Vagina (tissue), 2 donors: ENCODE results near the gene CDH13. TPM values are rescaled to one million over a fixed set of nuclear protein-coding genes. Genes with fewer than 3 reads are reported as not detected.

Experiments
- DNase-seq, 2 donors: peaks; one replicate each; pipeline ENCODE4 v3.0.0-alpha.2; 2017; ENCODE audit errors: extremely low spot score in 2 of 2
- H3K27ac ChIP-seq: fragments of 200-600 bp; sonication (generic); one replicate; pipeline ENCODE4 v1.5.1; 2019
- H3K27me3 ChIP-seq: fragments of 200-600 bp; sonication (generic); one replicate; pipeline ENCODE4 v1.5.1; 2019
- H3K36me3 ChIP-seq, 2 donors: fragments of 200-600 bp; sonication (generic); one replicate each; pipeline ENCODE4 v1.5.1; 2017 to 2019
- H3K4me1 ChIP-seq: fragments of 200-600 bp; sonication (generic); one replicate; pipeline ENCODE4 v1.5.1; 2019
- H3K4me3 ChIP-seq, 2 donors: fragments of 200-600 bp; sonication (generic); 1 replicate in 1 of 2; 2 replicates in 1 of 2; pipeline ENCODE4 v1.5.1; 2016 to 2019
- H3K9me3 ChIP-seq: fragments of 200-600 bp; sonication (generic); one replicate; pipeline ENCODE4 v1.5.1; 2019
- CTCF ChIP-seq, 3 experiments: fragments of 450-650 bp in 2 of 3; fragments of 200-600 bp in 1 of 3; sonication (generic) in 1 of 3; IDR thresholded peaks; one replicate each; pipeline ENCODE4 v1.5.1; 2017 to 2019; ENCODE audit warnings: antibody characterized with exemption in 3 of 3, mild to moderate bottlenecking in 2 of 3, moderate library complexity in 2 of 3
- POLR2A ChIP-seq, 2 donors: fragments of 450-650 bp; IDR thresholded peaks; one replicate each; pipeline ENCODE4 v1.6.1; 2017; ENCODE audit warnings: antibody characterized with exemption in 2 of 2, mild to moderate bottlenecking in 2 of 2, moderate library complexity in 2 of 2
- POLR2AphosphoS5 ChIP-seq, 2 donors: sonication (generic); formaldehyde crosslinking; IDR thresholded peaks; one replicate each; pipeline ENCODE4 v1.9.0; 2017; ENCODE audit warnings: antibody characterized with exemption in 2 of 2, mild to moderate bottlenecking in 2 of 2, low read depth in 1 of 2; ENCODE audit not compliant: insufficient read depth in 1 of 2
- intact Hi-C: fragments of 100-400 bp; cut with DNase I; formaldehyde crosslinking; loops from one replicate; pipeline ENCODE4 v1.15.1; 2023
- total RNA-seq: library from RNA; depleted of rRNA; stranded (reverse); fragments of >200 nt; gene quantifications from one replicate; pipeline ENCODE4 v1.2.3, GENCODE V29; 2016

CDH13 gene
- total RNA-seq, 1 donor from 2014 or later = 123 TPM

GRCh38 chr16:82641336-82641984 lies 14.7 kb downstream of the CDH13 start:
- Histone ChIP-seq H3K4me3 (no peak overlapping the region), H3K27ac (no peak overlapping the region), H3K36me3 (no peaks in the 10 kb centered on the region), H3K4me1 (peaks cover 15% of the 10 kb centered on the region), H3K27me3 (no peaks in the 10 kb centered on the region), H3K9me3 (no peaks in the 10 kb centered on the region)
- no peak for DNase-seq
- TF ChIP-seq POLR2A (IDR thresholded peaks at IDR 0.05) (no peak), CTCF (IDR thresholded peaks at IDR 0.05) (no peak), POLR2AphosphoS5 (IDR thresholded peaks at IDR 0.05; ENCODE audit: insufficient read depth in 1 of 2, low read depth in 1 of 2) (no peak)
- intact Hi-C loops = no loop called here

- no peaks in the 10 kb centered on the region for H3K36me3 ChIP-seq
These were observed 16.4 kb downstream of the CDH13 start for GRCh38 chr16:82643136-82643535.

GRCh38 chr16:82643936-82644630 lies 17.3 kb downstream of the CDH13 start:
- Histone ChIP-seq H3K4me3 (no peak overlapping the region), H3K9me3 (no peaks in the 10 kb centered on the region), H3K4me1 (no peaks in the 10 kb centered on the region), H3K27me3 (no peaks in the 10 kb centered on the region), H3K36me3 (no peaks in the 10 kb centered on the region), H3K27ac (no peak overlapping the region)
- DNase-seq = no peak
- intact Hi-C loops = no loop called here
- TF ChIP-seq POLR2A (IDR thresholded peaks at IDR 0.05) (no peak), POLR2AphosphoS5 (IDR thresholded peaks at IDR 0.05; ENCODE audit: insufficient read depth in 1 of 2, low read depth in 1 of 2) (no peak), CTCF (IDR thresholded peaks at IDR 0.05) (no peak)

More at GRCh38 chr16:82643136-82643535, 16.4 kb downstream of the CDH13 start:
- TF ChIP-seq POLR2AphosphoS5 (IDR thresholded peaks at IDR 0.05; ENCODE audit: insufficient read depth in 1 of 2, low read depth in 1 of 2) (no peak), POLR2A (IDR thresholded peaks at IDR 0.05) (no peak), CTCF (IDR thresholded peaks at IDR 0.05) (no peak)
- Histone ChIP-seq H3K9me3 (no peaks in the 10 kb centered on the region), H3K4me1 (peaks cover 4% of the 10 kb centered on the region), H3K27me3 (no peaks in the 10 kb centered on the region), H3K4me3 (no peak overlapping the region), H3K27ac (no peak overlapping the region)
- intact Hi-C loops = no loop called here
- no peak for DNase-seq

GRCh38 chr16:82646504-82646903 lies 19.7 kb downstream of the CDH13 start:
- no peaks in the 10 kb centered on the region for H3K36me3 ChIP-seq
- TF ChIP-seq POLR2AphosphoS5 (IDR thresholded peaks at IDR 0.05; ENCODE audit: insufficient read depth in 1 of 2, low read depth in 1 of 2) (no peak), CTCF (IDR thresholded peaks at IDR 0.05) (no peak), POLR2A (IDR thresholded peaks at IDR 0.05) (no peak)
- intact Hi-C loops = no loop called here
- no peak for DNase-seq
- H3K4me3 ChIP-seq = no peak overlapping the region
- no peaks in the 10 kb centered on the region for H3K9me3 ChIP-seq
- no peaks in the 10 kb centered on the region for H3K4me1 ChIP-seq
- H3K27ac ChIP-seq = no peak overlapping the region
- H3K27me3 ChIP-seq = no peaks in the 10 kb centered on the region

DNA sequence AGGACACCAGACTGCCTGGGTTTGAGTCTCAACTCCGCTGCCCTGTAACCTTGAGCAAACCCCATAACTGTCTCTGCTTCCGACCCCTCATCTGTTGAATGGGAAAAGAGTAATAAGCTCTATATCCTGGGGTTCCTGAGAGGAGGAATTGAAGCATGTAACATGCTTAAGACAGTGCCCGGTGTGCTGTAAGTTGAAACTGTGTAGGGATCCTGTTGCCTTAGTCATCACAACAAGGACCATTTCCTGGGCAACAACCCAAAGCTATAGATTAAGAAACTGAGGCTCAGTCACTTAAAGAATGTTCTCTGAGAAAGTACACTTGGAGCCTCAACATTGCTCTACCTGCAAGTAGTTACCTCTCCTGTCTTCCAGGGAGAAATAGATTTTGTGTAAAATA lies 23.0 kb downstream of the CDH13 start:
- DNase-seq = no peak
- Histone ChIP-seq H3K27ac (no peak overlapping the region), H3K27me3 (no peaks in the 10 kb centered on the region), H3K4me1 (peaks cover 20% of the 10 kb centered on the region), H3K36me3 (no peaks in the 10 kb centered on the region), H3K4me3 (no peak overlapping the region), H3K9me3 (no peaks in the 10 kb centered on the region)
- intact Hi-C loops = no loop called here
- no peak for TF ChIP-seq POLR2A (IDR thresholded peaks at IDR 0.05)
- TF ChIP-seq CTCF (IDR thresholded peaks at IDR 0.05) = no peak
- TF ChIP-seq POLR2AphosphoS5 (IDR thresholded peaks at IDR 0.05; ENCODE audit: insufficient read depth in 1 of 2, low read depth in 1 of 2) = no peak
